Measurements from ENCODE around the gene HEMK1. TPM values are rescaled to one million over a fixed set of nuclear protein-coding genes. Genes with fewer than 3 reads are reported as not detected.

Gene HEMK1
- total RNA-seq, 2 experiments from 2014 or later: 12.4 to 14.6 TPM

GRCh38 chr3:50626401-50626800 lies 57.1 kb downstream of the HEMK1 start:
- no peak overlapping the region for H3K27ac Mint-ChIP-seq
- POLR2A ChIA-PET: interaction anchor here (1.5 kb wide), 1 partner anchor 10 kb away, joined by 4 read pairs; no protein-coding TSS in a partner anchor
- CTCF ChIA-PET: interaction anchor here (0.7 kb wide), 2 partner anchors 87 to 821 kb away, joined by 3 to 6 read pairs; no protein-coding TSS in a partner anchor

DNA sequence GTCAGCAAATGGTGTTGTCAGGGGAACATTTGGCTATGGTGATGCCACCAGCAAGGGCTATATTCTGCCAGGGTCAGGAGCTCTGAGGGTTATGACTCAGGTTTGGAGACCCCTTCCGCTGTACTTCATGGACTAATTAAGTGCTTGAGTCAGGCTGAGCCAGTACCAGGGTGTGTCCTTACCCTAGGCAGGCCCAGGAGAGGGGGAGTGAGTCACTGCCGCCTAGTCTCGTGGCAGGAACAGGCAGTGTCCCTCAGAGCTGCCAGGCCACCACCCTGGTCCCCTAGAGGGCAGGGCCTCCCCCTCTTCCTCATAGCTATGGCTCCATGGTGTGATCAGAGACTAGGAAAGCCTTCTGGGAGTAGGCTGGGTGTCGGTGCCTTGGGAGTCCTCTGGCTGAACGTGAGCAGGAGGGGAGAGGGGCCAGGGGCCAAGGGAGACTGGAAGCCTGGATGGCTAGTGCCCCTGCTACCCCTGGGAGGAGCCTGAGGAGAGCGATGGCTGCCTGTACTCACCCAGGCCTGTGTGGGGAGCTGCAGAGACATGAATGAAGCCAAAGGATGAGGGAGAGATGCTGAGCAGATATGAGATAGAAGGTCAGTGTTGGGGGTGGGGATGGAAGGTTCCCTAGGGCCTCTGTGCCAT lies 58.2 kb downstream of the HEMK1 start:
- Mint-ChIP-seq H3K27ac (peak overlapping the region; percentile 70), H3K36me3 (ENCODE audit: low read depth) (peaks cover 16% of the 10 kb centered on the region), H3K27me3 (no peaks in the 10 kb centered on the region), H3K4me1 (ENCODE audit: low read depth) (peaks cover 89% of the 10 kb centered on the region), H3K9me3 (no peaks in the 10 kb centered on the region), H3K4me3 (no peak overlapping the region)
- Histone ChIP-seq H3K36me3 (ENCODE audit: insufficient read depth, low read length) (peaks cover 26% of the 10 kb centered on the region), H3K27me3 (ENCODE audit: control insufficient read depth in 1 of 2, insufficient read depth in 2 of 2, low read length in 2 of 2) (no peaks in the 10 kb centered on the region), H3K27ac (ENCODE audit: low read depth in 1 of 2, low read length in 2 of 2) (no peak overlapping the region), H3K4me3 (ENCODE audit: low read length) (no peak overlapping the region), H3K4me1 (ENCODE audit: insufficient read depth, low read length) (peaks cover 99% of the 10 kb centered on the region), H3K9me3 (ENCODE audit: control insufficient read depth in 1 of 2, insufficient read depth in 1 of 2, low read length in 2 of 2) (no peaks in the 10 kb centered on the region)
- ChIA-PET POLR2A (interaction anchor here (3.4 kb wide), 1 partner anchor 9 kb away, joined by 10 read pairs; no protein-coding TSS in a partner anchor), CTCF (interaction anchor here (1.5 to 2.4 kb wide), 2 partner anchors 12 to 25 kb away, joined by 6 to 8 read pairs; no protein-coding TSS in a partner anchor)
- ATAC-seq (ENCODE audit: poor library complexity) (peak; percentile 13), DNase-seq (peak in 2 of 14 experiments; percentile 64 to 78)
- TF ChIP-seq, protein P1, sequence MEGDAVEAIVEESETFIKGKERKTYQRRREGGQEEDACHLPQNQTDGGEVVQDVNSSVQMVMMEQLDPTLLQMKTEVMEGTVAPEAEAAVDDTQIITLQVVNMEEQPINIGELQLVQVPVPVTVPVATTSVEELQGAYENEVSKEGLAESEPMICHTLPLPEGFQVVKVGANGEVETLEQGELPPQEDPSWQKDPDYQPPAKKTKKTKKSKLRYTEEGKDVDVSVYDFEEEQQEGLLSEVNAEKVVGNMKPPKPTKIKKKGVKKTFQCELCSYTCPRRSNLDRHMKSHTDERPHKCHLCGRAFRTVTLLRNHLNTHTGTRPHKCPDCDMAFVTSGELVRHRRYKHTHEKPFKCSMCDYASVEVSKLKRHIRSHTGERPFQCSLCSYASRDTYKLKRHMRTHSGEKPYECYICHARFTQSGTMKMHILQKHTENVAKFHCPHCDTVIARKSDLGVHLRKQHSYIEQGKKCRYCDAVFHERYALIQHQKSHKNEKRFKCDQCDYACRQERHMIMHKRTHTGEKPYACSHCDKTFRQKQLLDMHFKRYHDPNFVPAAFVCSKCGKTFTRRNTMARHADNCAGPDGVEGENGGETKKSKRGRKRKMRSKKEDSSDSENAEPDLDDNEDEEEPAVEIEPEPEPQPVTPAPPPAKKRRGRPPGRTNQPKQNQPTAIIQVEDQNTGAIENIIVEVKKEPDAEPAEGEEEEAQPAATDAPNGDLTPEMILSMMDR (IDR thresholded peaks at IDR 0.05): no peak
- intact Hi-C loops (cut with DNase I, micrococcal nuclease): no loop called here

More at GRCh38 chr3:50626401-50626800, 57.1 kb downstream of the HEMK1 start:
- H3K4me3 ChIP-seq (ENCODE audit: low read length): no peak overlapping the region
- TF ChIP-seq, protein P1 (IDR thresholded peaks at IDR 0.05): no peak
- no peaks in the 10 kb centered on the region for H3K27me3 Mint-ChIP-seq
- H3K9me3 ChIP-seq (ENCODE audit: control insufficient read depth in 1 of 2, insufficient read depth in 1 of 2, low read length in 2 of 2): no peaks in the 10 kb centered on the region
- peaks cover 30% of the 10 kb centered on the region for H3K36me3 ChIP-seq (ENCODE audit: insufficient read depth, low read length)
- no peak overlapping the region for H3K4me3 Mint-ChIP-seq
- no peaks in the 10 kb centered on the region for H3K27me3 ChIP-seq (ENCODE audit: control insufficient read depth in 1 of 2, insufficient read depth in 2 of 2, low read length in 2 of 2)
- H3K36me3 Mint-ChIP-seq (ENCODE audit: low read depth): peaks cover 13% of the 10 kb centered on the region
- no peak overlapping the region for H3K27ac ChIP-seq (ENCODE audit: low read depth in 1 of 2, low read length in 2 of 2)
- H3K4me1 ChIP-seq (ENCODE audit: insufficient read depth, low read length): peaks cover 99% of the 10 kb centered on the region
- peaks cover 83% of the 10 kb centered on the region for H3K4me1 Mint-ChIP-seq (ENCODE audit: low read depth)
- no peaks in the 10 kb centered on the region for H3K9me3 Mint-ChIP-seq
- no peak for DNase-seq
- intact Hi-C loops (cut with DNase I, micrococcal nuclease): no loop called here
- no peak for ATAC-seq (ENCODE audit: poor library complexity)

DNA sequence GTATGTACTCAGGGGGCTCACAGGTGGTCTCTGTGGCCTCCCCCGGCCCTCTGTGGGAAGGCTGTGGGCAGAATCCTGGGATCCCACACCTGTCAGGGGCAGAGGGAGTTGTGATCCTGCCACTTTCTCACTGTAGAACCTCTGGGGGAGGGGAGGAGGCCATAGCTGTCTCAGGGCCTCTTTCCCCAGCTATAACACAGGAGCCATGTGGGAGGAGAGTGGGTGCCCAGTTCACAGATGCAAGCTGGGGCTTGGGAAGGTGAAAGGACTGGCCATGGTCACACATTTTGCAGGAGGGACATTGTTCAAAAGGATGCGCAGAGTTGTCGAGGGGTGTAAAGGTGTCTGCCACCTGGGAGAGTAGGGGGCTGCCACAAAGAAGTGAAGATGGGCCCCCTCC lies 59.3 kb downstream of the HEMK1 start:
- no peak for ATAC-seq (ENCODE audit: poor library complexity)
- Histone ChIP-seq H3K36me3 (ENCODE audit: insufficient read depth, low read length) (peaks cover 19% of the 10 kb centered on the region), H3K4me3 (ENCODE audit: low read length) (no peak overlapping the region), H3K27me3 (ENCODE audit: control insufficient read depth in 1 of 2, insufficient read depth in 2 of 2, low read length in 2 of 2) (no peaks in the 10 kb centered on the region), H3K27ac (ENCODE audit: low read depth in 1 of 2, low read length in 2 of 2) (no peak overlapping the region), H3K4me1 (ENCODE audit: insufficient read depth, low read length) (peaks cover 99% of the 10 kb centered on the region), H3K9me3 (ENCODE audit: control insufficient read depth in 1 of 2, insufficient read depth in 1 of 2, low read length in 2 of 2) (no peaks in the 10 kb centered on the region)
- peaks cover 22% of the 10 kb centered on the region for H3K36me3 Mint-ChIP-seq (ENCODE audit: low read depth)
- no peaks in the 10 kb centered on the region for H3K27me3 Mint-ChIP-seq
- TF ChIP-seq, protein P1 (IDR thresholded peaks at IDR 0.05): no peak
- H3K4me3 Mint-ChIP-seq: no peak overlapping the region
- H3K27ac Mint-ChIP-seq: peak overlapping the region; percentile 70
- H3K9me3 Mint-ChIP-seq: no peaks in the 10 kb centered on the region
- POLR2A ChIA-PET: interaction anchor here (3.4 kb wide), 1 partner anchor 10 kb away, joined by 10 read pairs; no protein-coding TSS in a partner anchor
- no peak for DNase-seq
- intact Hi-C loops (cut with DNase I, micrococcal nuclease): no loop called here
- CTCF ChIA-PET: interaction anchor here (1.5 to 2.4 kb wide), 2 partner anchors 13 to 24 kb away, joined by 6 to 8 read pairs; no protein-coding TSS in a partner anchor
- peaks cover 89% of the 10 kb centered on the region for H3K4me1 Mint-ChIP-seq (ENCODE audit: low read depth)

Measured in CD4-positive, alpha-beta T cell (primary cell).